AG04449 (cell line): ENCODE measurements around the gene PFKP.

Experiments
- CTCF ChIA-PET: fragments of 350-600 bp; formaldehyde crosslinking; extraction: SDS; loops from one replicate; lab custom pipeline; 2021; ENCODE audit warnings: antibody characterized with exemption; lab: Yijun Ruan, JAX
- POLR2A ChIA-PET: fragments of 400-600, 350-600 bp; formaldehyde crosslinking; extraction: SDS; loops from one replicate; lab custom pipeline; 2020; ENCODE audit warnings: antibody characterized with exemption, inconsistent platforms; lab: Yijun Ruan, JAX
- DNase-seq: peaks from one replicate; pipeline ENCODE4 v3.0.0-alpha.2; 2010; ENCODE audit warnings: low read depth, low spot score
- H3K4me3 ChIP-seq: 2 replicates; pipeline ENCODE4 v1.5.1; 2011; ENCODE audit warnings: low read depth, mild to moderate bottlenecking, control low read depth, low read length
- TF ChIP-seq, protein P1 (sequence below): IDR thresholded peaks from one replicate; pipeline ENCODE4 v1.5.1; 2011; ENCODE audit warnings: mild to moderate bottlenecking, moderate library complexity, low read length, control low read depth, inconsistent platforms; ENCODE audit not compliant: insufficient read depth; ENCODE audit errors: missing control alignments

Gene PFKP

DNA sequence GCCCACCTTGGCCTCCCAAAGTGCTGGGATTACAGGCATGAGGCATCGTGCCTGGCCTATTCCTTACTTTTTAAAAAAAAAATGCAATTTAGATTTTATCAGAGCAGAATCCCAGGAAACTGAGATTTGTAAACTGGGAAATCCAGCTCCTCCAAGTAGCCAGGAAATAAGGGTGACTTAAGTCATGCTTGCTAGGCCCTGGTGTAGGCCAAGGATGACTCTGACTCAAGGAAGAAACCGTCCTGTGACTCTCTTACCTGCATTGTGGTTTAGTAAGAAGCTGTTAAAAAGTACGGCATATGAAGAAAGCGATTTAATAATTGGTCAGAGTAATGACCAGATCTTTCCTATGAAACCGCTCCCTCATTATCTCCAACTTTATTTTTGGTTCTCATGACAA lies 10.2 kb downstream of the PFKP start:
- TF ChIP-seq, protein P1, sequence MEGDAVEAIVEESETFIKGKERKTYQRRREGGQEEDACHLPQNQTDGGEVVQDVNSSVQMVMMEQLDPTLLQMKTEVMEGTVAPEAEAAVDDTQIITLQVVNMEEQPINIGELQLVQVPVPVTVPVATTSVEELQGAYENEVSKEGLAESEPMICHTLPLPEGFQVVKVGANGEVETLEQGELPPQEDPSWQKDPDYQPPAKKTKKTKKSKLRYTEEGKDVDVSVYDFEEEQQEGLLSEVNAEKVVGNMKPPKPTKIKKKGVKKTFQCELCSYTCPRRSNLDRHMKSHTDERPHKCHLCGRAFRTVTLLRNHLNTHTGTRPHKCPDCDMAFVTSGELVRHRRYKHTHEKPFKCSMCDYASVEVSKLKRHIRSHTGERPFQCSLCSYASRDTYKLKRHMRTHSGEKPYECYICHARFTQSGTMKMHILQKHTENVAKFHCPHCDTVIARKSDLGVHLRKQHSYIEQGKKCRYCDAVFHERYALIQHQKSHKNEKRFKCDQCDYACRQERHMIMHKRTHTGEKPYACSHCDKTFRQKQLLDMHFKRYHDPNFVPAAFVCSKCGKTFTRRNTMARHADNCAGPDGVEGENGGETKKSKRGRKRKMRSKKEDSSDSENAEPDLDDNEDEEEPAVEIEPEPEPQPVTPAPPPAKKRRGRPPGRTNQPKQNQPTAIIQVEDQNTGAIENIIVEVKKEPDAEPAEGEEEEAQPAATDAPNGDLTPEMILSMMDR: no peak
- no peak for DNase-seq
- ChIA-PET CTCF (interaction anchor here (0.6 to 1.7 kb wide), 3 partner anchors 11 to 772 kb away, joined by 3 to 5 read pairs (median 3); no protein-coding TSS in a partner anchor), POLR2A (no interaction called here)
- no peak overlapping the region for H3K4me3 ChIP-seq

DNA sequence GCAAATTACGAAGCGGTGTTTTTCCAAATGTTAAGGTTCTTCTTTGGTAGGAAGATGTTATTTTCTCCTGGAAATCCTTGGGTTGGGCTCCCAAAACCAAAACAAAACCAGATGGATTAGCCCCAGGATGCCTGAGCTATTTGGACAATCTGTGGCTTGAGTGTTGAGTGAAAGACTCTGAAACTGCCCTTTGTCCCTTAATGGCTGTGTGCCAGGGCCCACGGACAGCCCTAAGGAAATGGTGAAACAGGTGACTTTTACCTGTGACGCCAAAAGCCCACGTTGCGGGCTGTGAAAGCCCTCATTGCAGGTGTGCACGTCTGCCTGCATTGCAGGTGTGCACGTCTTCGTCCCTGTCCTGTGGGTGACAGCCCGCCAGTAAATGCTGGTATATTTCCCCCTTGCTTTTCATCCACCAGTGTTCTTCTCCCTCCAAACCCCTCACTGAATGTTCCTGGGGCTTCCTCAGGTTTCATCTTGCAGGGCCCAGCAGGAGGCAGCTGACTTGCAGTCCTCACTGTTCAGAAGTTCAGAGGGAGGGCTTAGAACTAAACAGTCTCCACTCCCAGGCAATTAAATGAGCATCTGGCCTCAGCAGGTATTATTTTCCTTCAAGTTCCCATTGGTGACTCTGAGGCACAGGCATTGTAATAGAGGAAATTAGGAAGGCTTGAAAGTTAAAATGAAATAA lies 10.7 kb downstream of the PFKP start:
- TF ChIP-seq, protein P1: no peak
- no peak overlapping the region for H3K4me3 ChIP-seq
- no peak for DNase-seq
- CTCF ChIA-PET: interaction anchor here (0.6 to 1.3 kb wide), 2 partner anchors 17 to 771 kb away, joined by 3 read pairs; no protein-coding TSS in a partner anchor
- POLR2A ChIA-PET: no interaction called here

DNA sequence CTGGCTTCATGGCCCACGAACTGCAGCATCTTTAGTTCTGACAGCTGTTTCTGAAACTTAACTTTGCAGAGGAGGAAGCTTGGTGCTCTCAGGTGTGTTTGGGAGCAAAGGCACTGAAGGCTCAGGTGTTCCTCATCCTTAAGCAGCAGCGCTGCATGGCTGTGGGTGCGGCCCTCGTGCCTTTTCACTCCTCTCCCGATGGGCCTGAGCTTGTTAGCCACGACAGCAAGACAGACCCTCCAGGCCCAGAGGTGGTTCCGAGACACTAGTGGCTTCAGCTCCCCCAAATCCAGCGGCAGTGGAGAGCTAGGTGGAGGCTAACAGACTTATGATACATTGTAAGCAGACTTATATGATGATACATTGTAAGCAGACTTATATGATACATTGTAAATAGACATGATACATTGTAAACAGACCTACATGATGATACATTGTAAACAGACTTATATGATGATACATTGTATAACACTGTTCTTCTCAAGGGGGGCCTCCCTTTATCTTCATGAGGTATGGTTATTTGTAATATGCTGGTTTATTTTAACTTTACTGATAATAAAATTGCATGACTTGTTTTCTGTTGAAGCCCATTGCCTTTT lies 14.1 kb downstream of the PFKP start:
- no peak overlapping the region for H3K4me3 ChIP-seq
- POLR2A ChIA-PET: no interaction called here
- CTCF ChIA-PET: interaction anchor here (0.6 to 2.1 kb wide), 2 partner anchors 9 to 12 kb away, joined by 3 to 4 read pairs; no protein-coding TSS in a partner anchor
- no peak for DNase-seq
- TF ChIP-seq, protein P1: no peak

DNA sequence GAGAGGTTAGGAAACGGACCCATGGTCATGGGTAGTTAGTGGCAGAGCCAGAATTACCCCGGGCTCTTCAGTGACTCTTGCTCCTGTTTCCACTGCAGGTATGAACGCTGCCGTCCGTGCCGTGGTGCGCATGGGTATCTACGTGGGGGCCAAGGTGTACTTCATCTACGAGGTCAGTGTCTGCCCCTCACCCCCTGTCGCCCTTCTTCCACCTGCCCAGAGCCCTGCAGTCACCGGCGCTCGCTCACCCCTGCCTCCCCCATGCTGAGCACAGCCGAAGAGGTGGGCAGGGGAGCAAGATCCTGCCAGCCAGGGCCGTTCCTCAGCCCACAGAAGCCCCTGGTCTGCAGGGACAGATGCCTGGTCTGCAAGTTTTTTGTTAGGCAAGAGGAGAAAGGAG lies 14.9 kb downstream of the PFKP start:
- ChIA-PET POLR2A (no interaction called here), CTCF (no interaction called here)
- TF ChIP-seq, protein P1: no peak
- DNase-seq: no peak
- H3K4me3 ChIP-seq: no peak overlapping the region

DNA sequence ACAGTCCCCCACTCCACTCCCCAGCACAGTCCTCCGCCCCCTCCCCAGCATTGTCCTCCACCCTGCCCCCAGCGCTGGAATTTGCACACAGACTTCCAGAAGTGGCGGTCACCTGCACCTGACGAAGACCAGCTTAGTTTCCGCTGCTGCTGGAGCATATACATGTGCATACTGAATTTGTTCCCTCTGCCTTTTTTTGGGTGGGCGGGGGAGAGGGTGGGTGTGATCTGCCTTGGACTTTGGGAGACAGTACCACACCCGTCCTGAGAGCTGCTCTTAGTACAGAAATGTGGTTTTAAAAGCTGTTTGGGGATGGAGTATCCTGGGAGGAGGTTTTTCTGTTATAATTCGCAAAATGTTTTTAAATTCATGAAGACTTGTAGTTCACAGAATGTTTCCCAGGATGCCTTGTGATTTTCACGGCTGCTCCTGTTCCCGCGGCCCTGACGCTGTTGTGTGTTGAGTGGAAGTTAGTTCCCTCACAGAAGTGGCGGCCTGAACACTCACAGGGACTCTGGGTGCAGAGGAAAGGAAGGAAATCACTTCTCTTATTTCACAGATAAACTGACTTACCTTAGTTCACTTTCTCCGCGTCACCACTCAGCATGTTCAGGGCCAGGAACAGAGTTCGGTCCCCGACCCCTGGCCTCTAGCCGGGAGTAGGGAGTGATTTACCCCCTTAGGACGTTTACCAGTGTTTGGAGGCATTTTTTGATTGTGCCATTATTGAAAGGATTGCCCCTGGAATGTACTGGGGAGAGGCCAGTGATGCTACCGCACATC lies 18.6 kb downstream of the PFKP start:
- POLR2A ChIA-PET: interaction anchor here (0.6 kb wide), 1 partner anchor 10 kb away, joined by 3 read pairs; no protein-coding TSS in a partner anchor

More for the DNA sequence above, 18.6 kb downstream of the PFKP start:
- CTCF ChIA-PET: interaction anchor here (0.7 kb wide), 1 partner anchor 9 kb away, joined by 3 read pairs; no protein-coding TSS in a partner anchor
- no peak for DNase-seq
- TF ChIP-seq, protein P1: no peak
- no peak overlapping the region for H3K4me3 ChIP-seq
